Fibroblast of the conjunctiva (primary cell): Measurements from ENCODE around the gene SLC25A45.
"Not testable (repeated sequence)": the region's sequence is repeated elsewhere in the genome, so short reads cannot be mapped to it uniquely, and the experiment has no call there.

ENCODE experiments used
- DNase-seq: peaks from one replicate; pipeline ENCODE4 v3.0.0-alpha.2; 2010; ENCODE audit warnings: low read depth

The SLC25A45 gene

GRCh38 chr11:65357856-65358356 lies 24.5 kb downstream of the SLC25A45 start:
- DNase-seq, result no peak

DNA sequence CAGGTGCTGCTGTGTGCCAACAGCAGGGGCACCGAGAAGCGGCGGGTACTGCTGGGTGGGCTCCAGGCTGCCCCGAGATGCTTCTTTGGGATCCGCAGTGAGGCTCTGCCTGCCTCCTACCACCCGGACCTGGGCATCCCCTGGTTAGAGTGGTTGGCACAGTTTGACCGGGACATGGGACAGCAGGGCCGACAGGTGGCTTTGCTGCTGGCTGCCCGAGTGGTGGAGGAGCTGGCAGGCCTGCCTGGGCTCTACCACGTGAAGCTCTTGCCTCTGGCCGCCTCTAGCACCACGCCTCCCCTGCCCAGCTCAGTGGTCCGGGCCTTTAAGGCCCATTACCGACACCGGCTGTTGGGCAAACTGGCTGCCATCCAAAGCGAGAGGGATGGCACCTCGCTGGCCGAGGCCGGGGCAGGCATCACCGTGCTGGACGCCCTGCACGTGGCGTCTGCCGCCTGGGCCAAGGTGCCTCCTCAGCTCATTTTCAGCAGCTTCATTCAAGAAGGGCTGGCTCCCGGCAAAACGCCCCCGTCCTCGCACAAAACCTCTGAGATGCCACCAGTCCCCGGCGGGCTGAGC lies 26.0 kb downstream of the SLC25A45 start:
- DNase-seq, result no peak

DNA sequence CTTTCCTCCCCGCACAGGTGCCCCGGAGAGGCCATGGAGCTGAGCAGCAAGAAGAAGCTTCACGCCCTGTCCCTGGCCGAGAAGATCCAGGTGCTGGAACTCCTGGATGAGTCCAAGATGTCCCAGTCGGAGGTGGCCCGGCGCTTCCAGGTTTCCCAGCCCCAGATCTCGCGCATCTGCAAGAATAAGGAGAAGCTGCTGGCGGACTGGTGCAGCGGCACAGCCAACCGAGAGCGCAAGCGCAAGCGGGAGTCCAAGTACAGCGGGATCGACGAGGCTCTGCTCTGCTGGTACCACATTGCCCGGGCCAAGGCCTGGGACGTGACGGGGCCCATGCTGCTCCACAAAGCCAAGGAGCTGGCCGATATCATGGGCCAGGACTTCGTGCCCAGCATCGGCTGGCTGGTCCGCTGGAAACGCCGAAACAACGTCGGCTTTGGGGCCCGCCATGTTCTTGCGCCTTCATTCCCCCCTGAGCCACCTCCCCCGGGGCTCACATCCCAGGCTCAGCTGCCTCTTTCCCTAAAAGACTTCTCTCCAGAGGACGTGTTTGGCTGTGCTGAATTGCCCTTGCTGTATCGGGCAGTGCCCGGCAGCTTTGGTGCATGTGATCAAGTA lies 26.6 kb downstream of the SLC25A45 start:
- DNase-seq, result no peak

GRCh38 chr11:65355013-65355775 lies 27.3 kb downstream of the SLC25A45 start:
- no peak for DNase-seq

DNA sequence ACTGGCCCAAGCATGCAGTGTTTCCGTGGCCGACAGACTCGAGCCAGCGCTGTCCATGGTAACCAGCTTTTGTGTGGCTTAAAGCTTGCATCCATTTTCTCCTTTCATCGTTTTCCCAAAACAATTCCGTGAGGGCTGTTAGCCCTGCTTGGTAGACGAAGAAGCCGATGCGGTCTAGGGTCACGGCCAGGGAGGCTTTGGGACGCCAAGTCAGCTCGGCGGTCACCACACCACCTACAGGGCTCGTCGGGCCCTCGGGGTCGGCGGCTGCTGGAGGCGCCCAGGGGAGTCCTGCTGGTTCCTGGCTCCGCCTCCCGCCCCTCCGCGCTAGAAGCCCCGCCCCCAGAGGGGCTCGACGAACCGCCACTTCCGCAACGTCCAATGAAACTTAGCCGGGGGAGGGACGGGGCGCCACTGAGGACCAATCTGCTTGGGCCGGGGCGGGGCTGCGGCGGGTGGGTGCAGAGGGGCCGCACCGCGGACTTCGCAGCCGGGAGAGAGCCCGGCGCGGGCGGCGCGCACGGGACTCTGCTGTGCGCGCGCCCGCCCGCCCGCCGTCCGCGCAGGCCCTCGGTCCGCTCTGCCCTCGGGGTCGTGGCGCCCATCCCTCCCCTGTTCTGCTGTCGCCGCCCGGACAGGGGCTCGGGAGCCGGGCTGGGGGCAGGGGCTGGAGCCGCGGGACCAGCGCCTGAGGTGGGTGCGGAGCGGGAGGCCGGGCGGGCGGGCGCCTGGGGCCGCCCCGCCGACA lies 28.0 kb downstream of the SLC25A45 start, which contains the start of gene TIGD3:
TSS of gene TIGD3 (plus strand) at position 487 of the 748 bp plus-strand sequence. CDS start 1,058 bp downstream, outside the sequence.
- DNase-seq, result peak; percentile 84

DNA sequence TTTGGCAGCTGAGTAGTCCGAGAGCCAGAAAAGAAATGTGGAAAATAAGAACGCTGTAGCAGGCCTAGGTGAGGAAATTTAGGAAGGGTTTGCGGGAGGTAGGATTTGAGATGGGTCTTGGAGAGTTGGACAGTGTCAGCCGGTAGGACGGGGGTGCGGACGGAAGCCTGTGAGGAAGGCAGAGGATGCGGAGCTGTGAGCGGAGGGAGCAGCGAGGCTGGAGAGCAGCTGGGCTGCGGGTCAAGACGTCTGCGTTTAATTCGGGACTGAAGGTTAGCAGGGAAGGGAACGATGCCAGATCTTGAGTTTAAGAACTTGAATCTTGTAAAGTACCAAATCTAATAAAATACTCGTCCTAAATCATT lies 28.6 kb downstream of the SLC25A45 start:
- DNase-seq, result no peak

DNA sequence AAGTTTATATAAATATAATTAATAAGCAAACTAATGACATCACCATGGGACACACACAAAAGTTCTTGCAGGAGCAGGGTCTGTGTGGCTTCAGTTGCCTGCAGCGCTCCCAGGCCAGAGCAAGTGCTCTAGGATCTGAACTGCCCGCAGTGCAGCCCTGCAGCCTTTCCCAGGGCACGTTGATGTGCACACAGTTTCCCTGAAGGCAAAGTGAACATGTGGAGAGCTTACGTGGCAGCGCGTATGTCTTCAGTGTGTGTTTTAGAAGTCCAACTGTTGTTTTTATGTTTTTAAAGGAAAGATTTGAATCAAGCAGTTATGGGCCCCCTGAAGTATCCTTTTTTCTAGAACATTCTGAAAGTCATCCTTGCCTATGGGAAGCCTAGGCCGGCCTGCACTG lies 29.1 kb downstream of the SLC25A45 start:
- DNase-seq, result no peak

GRCh38 chr11:65352783-65353182 lies 29.7 kb downstream of the SLC25A45 start:
- no peak for DNase-seq

GRCh38 chr11:65351511-65351910 lies 30.9 kb downstream of the SLC25A45 start:
- no peak for DNase-seq

- no peak for DNase-seq
Observed at GRCh38 chr11:65341856-65342255, 40.6 kb downstream of the SLC25A45 start.

- DNase-seq, result no peak
Observed at GRCh38 chr11:65340226-65340625, 42.2 kb downstream of the SLC25A45 start.

DNA sequence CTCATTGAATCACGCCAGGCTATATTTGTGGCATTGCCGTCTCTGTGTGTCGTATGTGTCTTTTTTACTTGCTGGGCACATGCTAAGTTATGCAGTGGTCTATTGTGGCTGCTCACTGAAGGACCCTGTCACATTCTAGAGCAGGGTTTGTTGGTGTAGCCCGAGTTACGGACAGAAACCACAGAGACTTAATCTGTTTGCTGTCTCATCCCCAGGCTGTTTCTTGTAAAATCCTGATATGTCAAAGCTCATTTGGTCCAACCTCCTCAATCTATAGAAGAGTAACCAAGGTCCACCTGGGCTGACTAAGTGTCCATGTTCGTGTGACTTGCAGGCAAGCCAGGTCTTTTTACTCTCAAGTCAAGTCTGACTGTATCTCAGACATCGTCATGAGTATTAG lies 43.8 kb downstream of the SLC25A45 start:
- no peak for DNase-seq

DNA sequence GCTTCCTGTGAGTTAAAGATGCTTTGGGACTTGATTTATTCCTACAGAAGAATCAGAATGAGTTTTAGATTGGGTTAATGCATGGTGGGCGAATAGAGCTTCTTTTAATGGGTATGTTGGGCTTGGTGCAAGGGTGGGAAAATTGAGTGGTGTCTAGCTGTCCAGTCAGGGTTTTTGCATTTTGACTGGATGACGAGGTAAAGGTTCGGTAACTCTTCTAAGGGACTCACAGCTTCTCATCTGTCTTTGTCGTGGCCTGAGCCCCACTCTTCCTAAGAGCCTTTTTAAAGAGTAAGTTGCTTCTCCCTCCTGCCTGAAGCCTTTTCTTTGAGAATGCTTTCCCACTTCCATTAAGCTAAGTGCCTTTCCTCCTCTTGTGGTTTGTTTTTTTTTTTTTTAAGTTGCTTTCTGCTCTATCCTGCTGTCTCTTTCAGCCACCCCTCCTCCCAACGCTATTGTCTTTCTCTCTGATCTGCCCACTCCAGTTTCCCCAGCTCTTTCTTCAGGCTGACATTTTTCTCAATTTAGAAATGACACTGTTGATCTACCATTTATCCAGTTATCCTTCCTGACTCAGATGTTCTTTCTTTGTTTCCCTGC lies 47.6 kb downstream of the SLC25A45 start:
- DNase-seq, result no peak

DNA sequence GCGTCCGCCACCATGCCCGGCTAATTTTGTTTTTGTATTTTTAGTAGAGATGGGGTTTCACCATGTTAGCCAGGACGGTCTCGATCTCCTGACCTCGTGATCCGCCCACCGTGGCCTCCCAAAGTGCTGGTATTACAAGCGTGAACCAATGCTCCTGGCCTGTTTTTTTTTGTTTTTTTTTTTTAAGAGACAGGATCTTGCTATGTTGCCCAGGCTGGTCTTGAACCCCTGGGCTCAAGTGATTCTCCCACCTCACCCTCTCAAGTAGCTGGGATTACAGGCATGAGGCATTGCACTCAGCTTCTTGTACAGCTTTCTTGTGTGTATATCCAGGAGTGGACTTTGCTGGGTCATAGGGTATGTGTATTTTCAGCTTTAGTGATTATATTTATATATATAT lies 49.9 kb downstream of the SLC25A45 start:
- DNase-seq, result not testable (repeated sequence)

GRCh38 chr11:65330544-65330943 lies 51.9 kb downstream of the SLC25A45 start:
- no peak for DNase-seq

GRCh38 chr11:65329944-65330403 lies 52.5 kb downstream of the SLC25A45 start:
- DNase-seq, result peak; percentile 86

GRCh38 chr11:65329478-65329877 lies 53.0 kb downstream of the SLC25A45 start:
- no peak for DNase-seq

- no peak for DNase-seq
Observed at GRCh38 chr11:65327021-65327420, 55.4 kb downstream of the SLC25A45 start.

DNA sequence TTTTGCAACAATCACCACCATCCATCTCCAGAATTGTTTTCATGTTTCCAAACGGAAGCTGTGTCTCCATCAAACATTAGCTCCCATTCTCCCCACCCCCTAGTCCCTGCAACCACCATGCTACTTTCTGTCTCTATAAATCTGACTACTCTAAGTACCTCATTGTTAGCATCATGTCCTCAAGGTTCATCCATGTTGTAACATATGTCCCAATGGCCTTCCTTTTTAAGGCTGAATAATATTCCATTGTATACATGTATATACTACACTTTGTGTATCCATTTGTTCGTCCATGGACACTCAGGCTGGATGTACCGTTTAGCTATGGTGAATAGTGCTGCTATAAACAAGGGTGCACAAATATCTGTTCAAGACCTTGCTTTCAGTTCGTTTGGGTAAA lies 57.0 kb downstream of the SLC25A45 start:
- DNase-seq, result no peak
